Spinal cord (tissue), 10 donors: ENCODE results near the gene ZNF580. TPM values are rescaled to one million over a fixed set of nuclear protein-coding genes. Genes with fewer than 3 reads are reported as not detected.

Experiments
- DNase-seq, 6 donors: peaks; one replicate each; pipeline versions ENCODE4 v3.0.0 to v3.0.0-alpha.2; 2013 to 2015; ENCODE audit warnings: low spot score in 6 of 6, low read depth in 4 of 6
- H3K27ac ChIP-seq: one replicate; pipeline ENCODE4 v1.5.1; 2013; ENCODE audit warnings: low read depth, low read length, control low read depth
- H3K27me3 ChIP-seq: one replicate; pipeline ENCODE4 v1.6.1; 2013; ENCODE audit warnings: low read length; ENCODE audit not compliant: control insufficient read depth, insufficient read depth
- H3K36me3 ChIP-seq: one replicate; pipeline ENCODE4 v1.6.1; 2013; ENCODE audit warnings: low read length; ENCODE audit not compliant: control insufficient read depth, insufficient read depth
- H3K4me1 ChIP-seq: one replicate; pipeline ENCODE4 v1.6.1; 2013; ENCODE audit warnings: low read length; ENCODE audit not compliant: control insufficient read depth, insufficient read depth
- H3K4me3 ChIP-seq: one replicate; pipeline ENCODE4 v1.5.1; 2013; ENCODE audit warnings: low read depth, low read length, control low read depth
- H3K9me3 ChIP-seq: one replicate; pipeline ENCODE4 v1.6.1; 2013; ENCODE audit warnings: low read length; ENCODE audit not compliant: control insufficient read depth, insufficient read depth
- WGBS: methylation state at CpG from one replicate; pipeline ENCODE4 v1.1.5; 2013; ENCODE audit warnings: missing lambda C conversion rate; ENCODE audit not compliant: insufficient coverage; 5-methylcytosine and 5-hydroxymethylcytosine counted together
- polyA plus RNA-seq, 2 donors: library from polyadenylated mRNA; unstranded; fragments of 120-200 nt; gene quantifications; one replicate each; pipeline ENCODE4 v1.2.1, GENCODE V29; 2013; ENCODE audit not compliant: insufficient read length in 2 of 2
- total RNA-seq, 2 donors: library from RNA; depleted of rRNA in 1 of 2; stranded (reverse); fragments of 120-200 nt in 1 of 2; fragments of >200 nt in 1 of 2; gene quantifications; one replicate each; pipeline versions ENCODE4 v1.2.3 to v1.2.4, GENCODE V29; 2013 to 2014
- donor health status: healthy.

Gene ZNF580
- total and polyA plus RNA-seq, 4 donors: 3.5 to 71.7 (median 38.7) TPM

DNA sequence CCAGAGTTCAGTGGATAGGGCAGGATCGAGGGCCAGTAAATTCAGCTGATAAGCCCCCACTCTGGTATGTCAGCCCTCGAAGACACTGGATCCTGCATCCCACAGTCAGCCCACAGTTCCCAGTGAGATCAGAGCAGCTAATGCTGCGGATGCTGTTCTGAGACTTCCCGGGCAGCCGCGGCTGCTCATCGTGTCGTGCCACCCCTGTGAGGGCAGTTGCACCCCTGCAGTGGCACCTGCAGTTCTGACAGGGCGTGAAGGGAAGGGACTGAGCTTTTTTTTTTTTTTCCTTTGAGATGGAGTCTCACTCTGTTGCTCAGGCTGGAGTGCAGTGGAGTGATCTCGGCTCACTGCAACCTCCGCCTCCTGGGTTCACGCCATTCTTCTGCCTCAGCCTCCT, 26.7 kb downstream of the ZNF580 start:
- no peak overlapping the region for H3K27ac ChIP-seq
- DNase-seq: no peak
- no peak overlapping the region for H3K4me3 ChIP-seq
- H3K4me1 ChIP-seq: peaks cover 3% of the 10 kb centered on the region
- H3K27me3 ChIP-seq: no peaks in the 10 kb centered on the region
- 89% methylated on average over 10 of the region's 12 CpGs for WGBS
- peaks cover 89% of the 10 kb centered on the region for H3K36me3 ChIP-seq
- no peaks in the 10 kb centered on the region for H3K9me3 ChIP-seq

DNA sequence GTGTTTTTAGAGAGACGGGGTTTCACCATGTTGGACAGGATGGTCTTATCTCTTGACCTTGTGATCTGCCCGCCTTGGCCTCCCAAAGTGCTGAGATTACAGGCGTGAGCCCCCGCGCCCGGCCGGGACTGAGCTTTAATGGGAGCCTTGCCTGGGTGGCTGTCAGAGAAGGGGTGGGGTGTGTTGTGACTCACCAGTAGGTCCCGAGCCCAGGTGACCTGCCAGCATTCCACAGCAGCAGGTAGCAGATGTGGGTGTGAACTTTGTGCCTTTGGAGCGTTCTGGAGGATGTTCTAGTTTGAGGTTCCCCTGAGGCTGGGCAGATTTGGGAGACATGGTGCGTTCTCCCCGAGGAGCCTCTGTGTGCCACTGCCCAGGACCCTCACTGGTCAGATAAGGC, 27.2 kb downstream of the ZNF580 start:
- WGBS: 93% methylated on average over 11 of the region's 11 CpGs

DNA sequence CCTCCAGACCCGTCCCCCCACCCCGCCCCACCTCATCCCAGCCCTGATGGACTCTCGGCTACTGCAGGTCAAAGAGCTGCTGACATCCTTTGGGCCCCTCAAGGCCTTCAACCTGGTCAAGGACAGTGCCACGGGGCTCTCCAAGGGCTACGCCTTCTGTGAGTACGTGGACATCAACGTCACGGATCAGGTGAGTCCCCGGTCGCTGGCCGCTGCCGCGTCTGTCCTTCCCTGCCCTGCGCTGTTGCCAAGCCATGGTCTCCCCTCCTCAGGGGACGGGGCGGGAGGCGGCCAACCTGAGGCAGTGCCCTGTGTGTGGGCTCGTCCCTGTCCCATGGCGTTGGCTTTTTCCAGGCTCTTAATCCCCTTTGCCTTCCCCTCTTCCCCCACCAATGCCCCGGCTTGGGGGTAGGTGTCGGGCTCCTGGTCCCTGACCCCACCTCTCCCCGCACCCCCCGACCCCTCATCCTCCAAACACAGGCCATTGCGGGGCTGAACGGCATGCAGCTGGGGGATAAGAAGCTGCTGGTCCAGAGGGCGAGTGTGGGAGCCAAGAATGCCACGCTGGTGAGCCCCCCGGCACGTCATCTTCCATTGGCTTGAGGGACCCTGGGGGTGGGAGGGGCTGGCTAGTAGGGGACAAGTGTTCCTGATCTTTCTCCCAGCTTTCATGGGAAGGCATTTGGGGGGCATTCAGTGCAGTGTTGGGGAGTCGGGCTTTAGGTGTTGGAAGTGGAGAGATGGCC, 28.0 kb downstream of the ZNF580 start:
- no peak overlapping the region for H3K4me3 ChIP-seq
- H3K4me1 ChIP-seq: peaks cover 6% of the 10 kb centered on the region
- H3K27me3 ChIP-seq: no peaks in the 10 kb centered on the region
- H3K9me3 ChIP-seq: no peaks in the 10 kb centered on the region
- WGBS: 89% methylated on average over 21 of the region's 30 CpGs
- H3K27ac ChIP-seq: no peak overlapping the region
- peaks cover 83% of the 10 kb centered on the region for H3K36me3 ChIP-seq
- DNase-seq: no peak

More for the DNA sequence above, 27.2 kb downstream of the ZNF580 start:
- H3K36me3 ChIP-seq: peaks cover 87% of the 10 kb centered on the region
- H3K9me3 ChIP-seq: no peaks in the 10 kb centered on the region
- H3K27me3 ChIP-seq: no peaks in the 10 kb centered on the region
- peaks cover 3% of the 10 kb centered on the region for H3K4me1 ChIP-seq
- H3K27ac ChIP-seq: no peak overlapping the region
- DNase-seq: no peak
- no peak overlapping the region for H3K4me3 ChIP-seq

DNA sequence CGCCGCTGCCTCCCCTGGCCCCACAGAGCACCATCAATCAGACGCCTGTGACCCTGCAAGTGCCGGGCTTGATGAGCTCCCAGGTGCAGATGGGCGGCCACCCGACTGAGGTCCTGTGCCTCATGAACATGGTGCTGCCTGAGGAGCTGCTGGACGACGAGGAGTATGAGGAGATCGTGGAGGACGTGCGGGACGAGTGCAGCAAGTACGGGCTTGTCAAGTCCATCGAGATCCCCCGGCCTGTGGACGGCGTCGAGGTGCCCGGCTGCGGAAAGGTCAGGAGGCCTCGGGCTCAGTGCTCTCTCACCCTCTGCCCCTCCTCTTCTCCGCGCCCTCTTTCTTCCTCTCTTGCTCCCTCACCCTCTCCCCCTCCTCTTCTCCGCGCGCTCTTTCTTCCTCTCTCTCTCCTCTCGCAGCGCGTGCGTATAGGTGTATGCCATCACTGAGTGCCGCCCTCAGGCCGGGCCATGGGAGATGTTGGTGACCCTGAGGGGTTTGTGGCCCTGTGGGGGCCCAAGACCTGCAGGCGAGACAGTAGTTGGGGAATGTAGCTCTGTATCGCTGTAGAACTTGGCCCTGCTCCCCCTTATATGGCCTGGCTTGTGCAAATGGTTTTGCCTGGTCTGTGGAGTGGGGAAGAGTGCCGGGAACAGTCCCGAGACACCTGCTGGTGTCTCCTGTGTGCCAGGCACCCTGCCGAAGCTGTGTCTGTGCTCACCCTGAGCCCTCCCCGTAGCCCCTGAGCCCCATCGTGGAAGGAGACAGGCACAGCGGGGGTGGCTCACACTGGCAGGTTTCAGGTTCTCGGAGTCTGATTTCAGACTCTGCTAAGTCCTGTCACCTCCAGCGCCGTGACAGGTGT, 28.8 kb downstream of the ZNF580 start:
- Histone ChIP-seq H3K27me3 (no peaks in the 10 kb centered on the region), H3K9me3 (no peaks in the 10 kb centered on the region), H3K27ac (no peak overlapping the region), H3K36me3 (peaks cover 82% of the 10 kb centered on the region), H3K4me3 (no peak overlapping the region), H3K4me1 (peaks cover 13% of the 10 kb centered on the region)
- WGBS: 88% methylated on average over 33 of the region's 43 CpGs
- DNase-seq: no peak

DNA sequence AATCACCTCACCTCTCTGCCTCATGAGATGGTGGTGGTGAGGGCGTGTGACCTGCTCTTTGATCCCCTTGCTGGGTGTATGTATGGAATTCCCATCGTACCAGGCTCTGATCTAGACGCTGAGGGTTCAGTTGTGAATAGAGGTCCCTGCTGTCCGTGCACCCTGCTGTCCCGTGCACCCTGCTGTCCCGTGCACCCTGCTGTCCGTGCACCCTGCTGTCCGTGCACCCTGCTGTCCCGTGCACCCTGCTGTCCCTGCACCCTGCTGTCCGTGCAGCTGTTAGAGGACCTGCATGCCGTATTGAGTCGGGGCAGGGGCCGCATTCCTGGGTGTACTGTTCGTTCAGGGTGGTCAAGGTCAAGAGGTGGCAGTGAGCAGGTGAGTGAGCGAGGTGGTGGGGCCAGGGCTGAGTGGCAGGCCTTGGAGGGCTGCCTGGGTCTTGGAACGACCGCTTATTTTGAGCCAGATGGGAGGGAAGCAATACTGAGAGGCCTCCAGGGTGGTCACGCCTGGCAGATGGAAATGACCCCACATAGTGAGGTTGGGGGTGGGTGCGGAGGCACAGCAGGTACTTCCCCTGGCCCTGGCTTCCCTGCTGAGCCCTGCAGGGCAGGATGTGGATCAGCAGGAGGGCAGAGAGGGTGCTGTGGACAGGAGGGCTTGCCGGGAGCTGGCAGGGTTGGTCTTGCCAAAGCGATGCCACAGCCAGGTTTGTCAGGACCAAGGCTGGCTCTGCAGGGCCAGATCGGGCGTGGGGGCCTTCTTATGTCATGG, 29.7 kb downstream of the ZNF580 start:
- peaks cover 13% of the 10 kb centered on the region for H3K4me1 ChIP-seq
- H3K9me3 ChIP-seq: no peaks in the 10 kb centered on the region
- H3K27ac ChIP-seq: no peak overlapping the region
- no peaks in the 10 kb centered on the region for H3K27me3 ChIP-seq
- peak in 2 of 6 donors; percentile 22 to 45 for DNase-seq
- 87% methylated on average over 22 of the region's 23 CpGs for WGBS
- H3K4me3 ChIP-seq: no peak overlapping the region
- H3K36me3 ChIP-seq: peaks cover 81% of the 10 kb centered on the region

DNA sequence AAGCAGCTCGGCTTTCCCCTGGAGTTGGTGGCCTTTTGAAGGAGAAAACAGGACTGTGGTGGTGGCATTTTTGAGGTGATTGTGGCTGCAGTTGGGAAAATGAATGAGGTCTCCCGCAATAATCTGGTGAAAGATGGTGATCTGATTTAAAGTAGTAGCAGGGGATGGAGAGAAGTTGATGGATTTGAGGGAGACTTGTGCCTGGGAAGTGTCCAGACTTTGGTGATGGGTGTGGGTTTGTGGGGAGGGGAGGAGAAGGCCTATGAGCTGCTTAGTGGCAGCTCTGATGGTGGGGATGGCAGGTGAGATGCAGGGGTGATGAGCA, 30.2 kb downstream of the ZNF580 start:
- Histone ChIP-seq H3K27me3 (no peaks in the 10 kb centered on the region), H3K27ac (no peak overlapping the region), H3K4me3 (no peak overlapping the region), H3K9me3 (no peaks in the 10 kb centered on the region), H3K36me3 (peaks cover 76% of the 10 kb centered on the region), H3K4me1 (peaks cover 17% of the 10 kb centered on the region)
- 75% methylated on average over 2 of the region's 2 CpGs for WGBS
- DNase-seq: no peak

GRCh38 chr19:55672418-55672817, 31.6 kb downstream of the ZNF580 start:
- peaks cover 25% of the 10 kb centered on the region for H3K4me1 ChIP-seq
- peaks cover 66% of the 10 kb centered on the region for H3K36me3 ChIP-seq
- H3K27me3 ChIP-seq: no peaks in the 10 kb centered on the region
- 100% methylated on average over 1 of the region's 5 CpGs for whole genome bisulfite sequencing
- DNase-seq: no peak
- H3K4me3 ChIP-seq: no peak overlapping the region
- no peak overlapping the region for H3K27ac ChIP-seq
- no peaks in the 10 kb centered on the region for H3K9me3 ChIP-seq

DNA sequence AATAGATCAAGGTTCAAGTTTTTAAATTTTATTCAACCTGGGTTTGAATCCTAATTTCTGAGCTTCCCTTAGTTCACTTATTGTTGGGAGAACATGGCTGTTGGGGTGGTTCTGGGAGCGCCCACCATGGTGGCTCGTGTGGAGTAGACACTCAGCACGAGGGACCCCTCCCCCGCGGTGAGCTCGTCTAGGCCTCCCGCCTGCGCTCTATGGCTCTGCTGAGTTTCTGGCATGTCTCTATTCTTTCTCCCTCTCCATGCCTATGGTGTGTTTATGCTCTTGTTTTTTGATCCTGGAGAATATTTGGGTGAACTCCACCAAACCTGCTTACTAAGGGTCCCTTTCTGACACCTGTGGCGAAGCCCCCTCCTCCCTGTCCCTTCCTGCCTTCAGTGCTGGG, 32.7 kb downstream of the ZNF580 start:
- no peaks in the 10 kb centered on the region for H3K27me3 ChIP-seq
- H3K27ac ChIP-seq: no peak overlapping the region
- H3K4me1 ChIP-seq: peaks cover 28% of the 10 kb centered on the region
- H3K9me3 ChIP-seq: no peaks in the 10 kb centered on the region
- H3K4me3 ChIP-seq: no peak overlapping the region
- DNase-seq: no peak
- 55% methylated on average over 4 of the region's 9 CpGs for WGBS
- peaks cover 66% of the 10 kb centered on the region for H3K36me3 ChIP-seq

DNA sequence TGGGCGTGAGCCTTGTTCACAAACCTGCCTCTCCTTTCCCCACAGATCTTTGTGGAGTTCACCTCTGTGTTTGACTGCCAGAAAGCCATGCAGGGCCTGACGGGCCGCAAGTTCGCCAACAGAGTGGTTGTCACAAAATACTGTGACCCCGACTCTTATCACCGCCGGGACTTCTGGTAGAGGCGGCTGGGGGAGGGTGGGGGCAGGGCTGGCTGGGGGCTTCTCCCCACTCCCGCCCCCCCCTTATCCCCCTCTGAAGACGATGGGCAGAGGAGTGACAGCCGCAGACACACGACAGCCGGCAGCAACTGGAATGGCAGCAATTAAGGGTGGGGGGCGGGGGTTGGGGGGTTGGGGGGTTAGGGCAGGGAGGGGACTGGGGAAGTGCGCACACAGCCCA, 33.1 kb downstream of the ZNF580 start:
- Histone ChIP-seq H3K4me3 (no peak overlapping the region), H3K4me1 (peaks cover 31% of the 10 kb centered on the region), H3K9me3 (no peaks in the 10 kb centered on the region), H3K36me3 (peaks cover 66% of the 10 kb centered on the region), H3K27ac (no peak overlapping the region), H3K27me3 (no peaks in the 10 kb centered on the region)
- no peak for DNase-seq
- 83% methylated on average over 1 of the region's 15 CpGs for WGBS
